B cell (primary cell): ENCODE measurements around the gene USP20. TPM values are rescaled to one million over a fixed set of nuclear protein-coding genes. Genes with fewer than 3 reads are reported as not detected.

Source experiments
- ATAC-seq: fragments of 200-7000 bp; cut with Tn5 transposase; one replicate; pipeline ENCODE4 v1.10.0; 2021; ENCODE audit warnings: low read depth, mild to moderate bottlenecking, moderate number of reproducible peaks, moderate library complexity
- CTCF ChIA-PET: fragments of 350-600 bp; sonication (Branson Sonifier 250); formaldehyde crosslinking; loops from one replicate; lab custom pipeline; 2021; ENCODE audit warnings: antibody characterized with exemption, inconsistent platforms; lab: Charles Lee
- POLR2A ChIA-PET: fragments of 350-600 bp; sonication (Branson Sonifier 250); formaldehyde crosslinking; loops from one replicate; lab custom pipeline; 2021; ENCODE audit warnings: antibody characterized with exemption; lab: Charles Lee
- DNase-seq: peaks from one replicate; pipeline ENCODE4 v3.0.0; 2013
- H2AFZ ChIP-seq: 2 replicates; pipeline ENCODE4 v1.6.1; 2012; ENCODE audit warnings: mild to moderate bottlenecking, low read depth, low read length; ENCODE audit not compliant: insufficient read depth, poor library complexity, severe bottlenecking
- H3K27ac ChIP-seq, 2 donors: 1 replicate in 1 of 2; 2 replicates in 1 of 2; pipeline ENCODE4 v1.5.1; 2012 to 2013; ENCODE audit warnings: low read length in 2 of 2, mild to moderate bottlenecking in 2 of 2, moderate library complexity in 1 of 2
- H3K27me3 ChIP-seq, 4 experiments: fragments of 200-600 bp in 1 of 4; sonication (generic) in 1 of 4; replicated peaks in 1 of 4; 1 replicate in 2 of 4; 2 replicates in 2 of 4; pipeline versions ENCODE4 v1.6.1 to v1.7.0; 2013 to 2016; ENCODE audit warnings: low read length in 3 of 4, mild to moderate bottlenecking in 2 of 4, mixed read lengths in 1 of 4, moderate library complexity in 1 of 4; ENCODE audit not compliant: insufficient read depth in 4 of 4, control insufficient read depth in 3 of 4; ENCODE audit errors: control extremely low read depth in 1 of 4
- H3K36me3 ChIP-seq, 2 experiments: replicated peaks in 1 of 2; 1 replicate in 1 of 2; 2 replicates in 1 of 2; pipeline versions ENCODE4 v1.6.1 to v1.7.1; 2013; ENCODE audit warnings: low read length in 1 of 2; ENCODE audit not compliant: insufficient read depth in 2 of 2, control insufficient read depth in 1 of 2; ENCODE audit errors: control extremely low read depth in 1 of 2, extremely low read depth in 1 of 2
- H3K4me1 ChIP-seq, 2 donors: fragments of 200-600 bp in 1 of 2; sonication (generic) in 1 of 2; 1 replicate in 1 of 2; 2 replicates in 1 of 2; pipeline versions ENCODE4 v1.5.1 to v1.6.1; 2013 to 2017; ENCODE audit warnings: low read length in 2 of 2; ENCODE audit not compliant: control insufficient read depth in 2 of 2, insufficient read depth in 2 of 2
- H3K4me2 ChIP-seq: replicated peaks from 2 replicates; pipeline ENCODE3; 2012; ENCODE audit warnings: mild to moderate bottlenecking, low read depth, low read length; ENCODE audit not compliant: poor library complexity, severe bottlenecking
- H3K4me3 ChIP-seq, 5 experiments: fragments of 200-600 bp in 1 of 5; sonication (generic) in 1 of 5; 1 replicate in 3 of 5; 2 replicates in 2 of 5; pipeline versions ENCODE4 v1.5.1 to v1.7.0; 2011 to 2016; ENCODE audit warnings: low read length in 4 of 5, mild to moderate bottlenecking in 4 of 5, low read depth in 2 of 5, control low read depth in 1 of 5, moderate library complexity in 1 of 5; ENCODE audit not compliant: insufficient read depth in 1 of 5; ENCODE audit errors: control extremely low read depth in 1 of 5, extremely low read depth in 1 of 5
- H3K79me2 ChIP-seq: fragments of 200-600 bp; sonication (generic); one replicate; pipeline ENCODE4 v1.6.0; 2016; ENCODE audit warnings: low read length; ENCODE audit not compliant: control insufficient read depth, insufficient read depth
- H3K9ac ChIP-seq: fragments of 200-600 bp; sonication (generic); 2 replicates; pipeline ENCODE4 v1.6.1; 2017; ENCODE audit warnings: mild to moderate bottlenecking, low read length, moderate library complexity
- H3K9me3 ChIP-seq, 3 donors: one replicate each; pipeline versions ENCODE4 v1.6.1 to v1.7.1; 2013; ENCODE audit warnings: low read length in 2 of 3; ENCODE audit not compliant: control insufficient read depth in 2 of 3, insufficient read depth in 1 of 3; ENCODE audit errors: control extremely low read depth in 1 of 3
- H4K20me1 ChIP-seq: 2 replicates; pipeline ENCODE4 v1.6.0; 2012; ENCODE audit warnings: mild to moderate bottlenecking, low read length; ENCODE audit not compliant: insufficient read depth, control insufficient read depth, poor library complexity, severe bottlenecking
- H3K27ac Mint-ChIP-seq: one replicate; pipeline ENCODE4 v1.8.0; 2021; ENCODE audit warnings: mixed read lengths
- H3K27me3 Mint-ChIP-seq: one replicate; pipeline ENCODE4 v1.8.0; 2021; ENCODE audit warnings: mixed read lengths
- H3K4me1 Mint-ChIP-seq: one replicate; pipeline ENCODE4 v1.8.0; 2021; ENCODE audit warnings: mixed read lengths
- H3K4me3 Mint-ChIP-seq: one replicate; pipeline ENCODE4 v1.8.0; 2021; ENCODE audit warnings: mixed read lengths
- H3K9me3 Mint-ChIP-seq: one replicate; pipeline ENCODE4 v1.8.0; 2022; ENCODE audit warnings: mixed read lengths; ENCODE audit not compliant: insufficient read depth
- EZH2 ChIP-seq: IDR thresholded peaks from 2 replicates; pipeline ENCODE4 v1.6.1; 2012; ENCODE audit warnings: borderline replicate concordance, low read depth, mild to moderate bottlenecking, moderate library complexity, low read length; ENCODE audit not compliant: insufficient read depth, poor library complexity, severe bottlenecking
- WGBS: methylation state at CpG from one replicate; pipeline ENCODE4 v1.1.5; 2013; ENCODE audit warnings: missing lambda C conversion rate; ENCODE audit not compliant: insufficient coverage; 5-methylcytosine and 5-hydroxymethylcytosine counted together
- intact Hi-C: fragments of 100-400 bp; cut with micrococcal nuclease; formaldehyde crosslinking; loops from one replicate; pipeline ENCODE4 v1.10.0; 2022
- polyA plus RNA-seq: library from polyadenylated mRNA; depleted of rRNA; stranded (reverse); fragments of >200 nt; gene quantifications from 2 replicates; pipeline ENCODE4 v1.2.3, GENCODE V29; 2012
- total RNA-seq, 2 donors: library from RNA; stranded (reverse); fragments of 120-200 nt in 1 of 2; gene quantifications; 1 replicate in 1 of 2; 2 replicates in 1 of 2; pipeline versions ENCODE4 v1.2.3 to v1.2.4, GENCODE V29; 2013 to 2022
- TF ChIP-seq, protein P1 (sequence below): fragments of 200-600 bp; IDR thresholded peaks from one replicate; pipeline ENCODE4 v1.8.0; 2022; ENCODE audit warnings: antibody characterized with exemption, mild to moderate bottlenecking

The USP20 gene
- total and polyA plus RNA-seq, 2 donors (not counting 1 experiment from before 2014, with no cell fraction given) = 49.5 to 72.6 TPM

DNA sequence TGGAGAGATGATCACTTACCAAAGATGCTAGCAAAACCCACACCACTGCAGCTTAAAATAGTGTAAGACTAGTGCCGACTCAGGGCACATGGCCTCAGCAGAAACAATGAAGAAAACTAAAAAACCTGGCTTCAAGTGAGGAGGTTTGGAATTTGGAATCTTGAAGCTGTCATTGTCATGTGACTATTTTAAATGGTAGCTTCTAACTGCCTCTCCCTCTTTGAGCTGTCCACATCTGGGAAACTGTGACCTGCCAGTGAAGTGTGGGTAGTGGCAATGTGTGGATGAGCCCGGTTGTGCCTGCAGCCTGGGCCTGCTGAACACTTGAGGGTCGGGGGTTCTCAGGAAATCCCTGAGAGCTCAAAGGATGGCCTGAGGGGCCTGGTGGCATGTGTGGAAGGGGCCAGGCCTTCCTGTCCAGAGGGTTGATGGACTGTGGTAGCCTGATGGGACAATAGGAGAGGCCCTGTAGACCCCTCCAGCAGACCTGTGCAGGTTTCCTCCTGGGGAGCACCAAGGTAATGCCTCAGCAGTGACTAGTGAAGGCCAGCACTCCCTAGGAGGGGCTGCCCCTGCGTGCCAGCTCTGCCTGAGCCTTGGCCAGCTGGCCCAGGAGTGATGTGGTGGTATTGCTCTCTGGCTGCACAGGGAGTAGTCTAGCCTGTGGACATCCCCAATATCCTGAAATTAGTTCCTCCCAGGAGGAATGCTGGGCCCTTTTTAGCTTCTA lies 13.6 kb downstream of the USP20 start:
- no peak for TF ChIP-seq EZH2
- TF ChIP-seq, protein P1, sequence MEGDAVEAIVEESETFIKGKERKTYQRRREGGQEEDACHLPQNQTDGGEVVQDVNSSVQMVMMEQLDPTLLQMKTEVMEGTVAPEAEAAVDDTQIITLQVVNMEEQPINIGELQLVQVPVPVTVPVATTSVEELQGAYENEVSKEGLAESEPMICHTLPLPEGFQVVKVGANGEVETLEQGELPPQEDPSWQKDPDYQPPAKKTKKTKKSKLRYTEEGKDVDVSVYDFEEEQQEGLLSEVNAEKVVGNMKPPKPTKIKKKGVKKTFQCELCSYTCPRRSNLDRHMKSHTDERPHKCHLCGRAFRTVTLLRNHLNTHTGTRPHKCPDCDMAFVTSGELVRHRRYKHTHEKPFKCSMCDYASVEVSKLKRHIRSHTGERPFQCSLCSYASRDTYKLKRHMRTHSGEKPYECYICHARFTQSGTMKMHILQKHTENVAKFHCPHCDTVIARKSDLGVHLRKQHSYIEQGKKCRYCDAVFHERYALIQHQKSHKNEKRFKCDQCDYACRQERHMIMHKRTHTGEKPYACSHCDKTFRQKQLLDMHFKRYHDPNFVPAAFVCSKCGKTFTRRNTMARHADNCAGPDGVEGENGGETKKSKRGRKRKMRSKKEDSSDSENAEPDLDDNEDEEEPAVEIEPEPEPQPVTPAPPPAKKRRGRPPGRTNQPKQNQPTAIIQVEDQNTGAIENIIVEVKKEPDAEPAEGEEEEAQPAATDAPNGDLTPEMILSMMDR = no peak
- Histone ChIP-seq H4K20me1 (no peaks in the 10 kb centered on the region), H3K79me2 (peaks cover 36% of the 10 kb centered on the region), H3K9me3 (no peaks in the 10 kb centered on the region), H3K9ac (no peak overlapping the region), H3K4me3 (no peak overlapping the region), H3K4me2 (no peak overlapping the region), H3K27ac (no peak overlapping the region), H2AFZ (no peak overlapping the region), H3K4me1 (no peaks in the 10 kb centered on the region), H3K27me3 (no peaks in the 10 kb centered on the region), H3K36me3 (peaks cover 0 to 34% of the 10 kb centered on the region in 2 experiments)
- H3K27ac Mint-ChIP-seq = no peak overlapping the region
- H3K4me3 Mint-ChIP-seq = no peak overlapping the region
- 87% methylated on average over 3 of the region's 4 CpGs for WGBS
- ChIA-PET POLR2A (no interaction called here), CTCF (no interaction called here)
- DNase-seq (no peak), ATAC-seq (no peak)
- peaks cover 3% of the 10 kb centered on the region for H3K4me1 Mint-ChIP-seq
- intact Hi-C loops = no loop called here
- no peaks in the 10 kb centered on the region for H3K9me3 Mint-ChIP-seq
- H3K27me3 Mint-ChIP-seq = no peaks in the 10 kb centered on the region

DNA sequence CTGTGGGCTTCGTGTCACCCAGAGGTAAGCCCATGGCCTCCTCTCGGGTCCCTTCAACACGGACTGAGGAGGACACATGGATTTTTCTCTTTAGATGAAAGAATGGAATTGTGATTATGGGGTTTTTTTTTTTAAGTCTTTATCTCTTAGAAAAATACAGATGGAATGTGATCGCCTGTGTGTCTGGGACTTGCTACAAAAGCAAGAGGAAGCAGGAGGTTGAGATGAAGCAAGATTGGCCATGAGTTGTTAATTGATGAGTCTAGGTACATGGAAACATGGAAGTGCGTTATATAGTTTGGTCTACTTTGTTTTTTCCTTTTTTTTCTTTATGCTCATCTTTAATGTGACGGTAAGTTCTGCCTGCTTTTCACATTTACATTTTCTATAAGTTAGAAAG lies 14.6 kb downstream of the USP20 start:
- Mint-ChIP-seq H3K4me3 (no peak overlapping the region), H3K4me1 (peaks cover 3% of the 10 kb centered on the region), H3K27ac (no peak overlapping the region), H3K27me3 (no peaks in the 10 kb centered on the region), H3K9me3 (no peaks in the 10 kb centered on the region)
- TF ChIP-seq EZH2 = no peak
- DNase-seq = no peak
- POLR2A ChIA-PET = no interaction called here
- no peaks in the 10 kb centered on the region for H3K4me1 ChIP-seq
- intact Hi-C loops = no loop called here
- H3K27me3 ChIP-seq = no peaks in the 10 kb centered on the region
- ATAC-seq = no peak
- CTCF ChIA-PET = interaction anchor here (1.4 kb wide), 1 partner anchor 718 kb away, joined by 3 read pairs; no protein-coding TSS in a partner anchor
- no peaks in the 10 kb centered on the region for H4K20me1 ChIP-seq
- H3K4me2 ChIP-seq = no peak overlapping the region
- H2AFZ ChIP-seq = no peak overlapping the region
- peaks cover 0 to 42% of the 10 kb centered on the region in 2 experiments for H3K36me3 ChIP-seq
- WGBS = 100% methylated on average over 4 of the region's 6 CpGs
- H3K9ac ChIP-seq = no peak overlapping the region
- H3K4me3 ChIP-seq = no peak overlapping the region
- no peak overlapping the region for H3K27ac ChIP-seq
- peaks cover 35% of the 10 kb centered on the region for H3K79me2 ChIP-seq
- H3K9me3 ChIP-seq = no peaks in the 10 kb centered on the region
